Activated CD8-positive, alpha-beta T cell treated with anti-CD3 and anti-CD28 coated beads for 36 hours (primary cell): ENCODE data around the gene WNK4. TPM values are rescaled to one million over a fixed set of nuclear protein-coding genes. Genes with fewer than 3 reads are reported as not detected.

Experiments
- ATAC-seq: fragments of 200-7000 bp; cut with Tn5 transposase; one replicate; pipeline ENCODE4 v1.10.0; 2021; ENCODE audit warnings: mild to moderate bottlenecking, moderate library complexity
- CTCF ChIA-PET: fragments of 350-600 bp; sonication (Branson Sonifier 250); formaldehyde crosslinking; loops from one replicate; lab custom pipeline; 2021; ENCODE audit warnings: antibody characterized with exemption; lab: Charles Lee
- POLR2A ChIA-PET: fragments of 350-600 bp; sonication (Branson Sonifier 250); formaldehyde crosslinking; loops from one replicate; lab custom pipeline; 2021; ENCODE audit warnings: antibody characterized with exemption; lab: Charles Lee
- DNase-seq: peaks from one replicate; pipeline ENCODE4 v3.0.0-alpha.2; 2020
- H3K27ac Mint-ChIP-seq: one replicate; pipeline ENCODE4 v1.8.0; 2021; ENCODE audit warnings: mild to moderate bottlenecking, mixed read lengths
- H3K27me3 Mint-ChIP-seq: one replicate; pipeline ENCODE4 v1.8.0; 2021; ENCODE audit warnings: mixed read lengths
- H3K36me3 Mint-ChIP-seq: one replicate; pipeline ENCODE4 v1.8.0; 2021; ENCODE audit warnings: low read depth, mixed read lengths
- H3K4me1 Mint-ChIP-seq: one replicate; pipeline ENCODE4 v1.8.0; 2021; ENCODE audit warnings: low read depth, mixed read lengths
- H3K4me3 Mint-ChIP-seq: one replicate; pipeline ENCODE4 v1.8.0; 2021; ENCODE audit warnings: mild to moderate bottlenecking, moderate library complexity, mixed read lengths
- H3K9me3 Mint-ChIP-seq: one replicate; pipeline ENCODE4 v1.8.0; 2021; ENCODE audit warnings: mixed read lengths
- intact Hi-C: fragments of 100-400 bp; cut with micrococcal nuclease; formaldehyde crosslinking; loops from one replicate; pipeline ENCODE4 v1.10.0; 2022
- total RNA-seq, 2 experiments: library from RNA; stranded (reverse); gene quantifications; one replicate each; pipeline ENCODE4 v1.2.3, GENCODE V29; 2021
- TF ChIP-seq, protein P1 (sequence below): fragments of 200-600 bp; IDR thresholded peaks from one replicate; pipeline ENCODE4 v1.8.0; 2022; ENCODE audit warnings: antibody characterized with exemption, mild to moderate bottlenecking

Gene WNK4
- total RNA-seq, 2 experiments from 2014 or later, result 0.65 to 0.72 TPM

GRCh38 chr17:42744806-42745617 lies 35.4 kb upstream of the WNK4 start, which contains the start of gene EZH1:
Gene EZH1, minus strand, starts transcription at chr17:42745040. Its CDS starts 16,099 bp downstream, at chr17:42728941.
- no peaks in the 10 kb centered on the region for H3K9me3 Mint-ChIP-seq
- H3K4me3 Mint-ChIP-seq, result peak within 1 kb of the TSS; percentile 98
- peak; percentile 91 for DNase-seq
- intact Hi-C loops, result no loop called here
- peaks cover 15% of the 10 kb centered on the region for H3K4me1 Mint-ChIP-seq
- ChIA-PET POLR2A (no interaction called here), CTCF (no interaction called here)
- no peaks in the 10 kb centered on the region for H3K36me3 Mint-ChIP-seq
- peak within 1 kb of the TSS; percentile 98 for H3K27ac Mint-ChIP-seq
- peaks cover 4% of the 10 kb centered on the region for H3K27me3 Mint-ChIP-seq
- TF ChIP-seq, protein P1, sequence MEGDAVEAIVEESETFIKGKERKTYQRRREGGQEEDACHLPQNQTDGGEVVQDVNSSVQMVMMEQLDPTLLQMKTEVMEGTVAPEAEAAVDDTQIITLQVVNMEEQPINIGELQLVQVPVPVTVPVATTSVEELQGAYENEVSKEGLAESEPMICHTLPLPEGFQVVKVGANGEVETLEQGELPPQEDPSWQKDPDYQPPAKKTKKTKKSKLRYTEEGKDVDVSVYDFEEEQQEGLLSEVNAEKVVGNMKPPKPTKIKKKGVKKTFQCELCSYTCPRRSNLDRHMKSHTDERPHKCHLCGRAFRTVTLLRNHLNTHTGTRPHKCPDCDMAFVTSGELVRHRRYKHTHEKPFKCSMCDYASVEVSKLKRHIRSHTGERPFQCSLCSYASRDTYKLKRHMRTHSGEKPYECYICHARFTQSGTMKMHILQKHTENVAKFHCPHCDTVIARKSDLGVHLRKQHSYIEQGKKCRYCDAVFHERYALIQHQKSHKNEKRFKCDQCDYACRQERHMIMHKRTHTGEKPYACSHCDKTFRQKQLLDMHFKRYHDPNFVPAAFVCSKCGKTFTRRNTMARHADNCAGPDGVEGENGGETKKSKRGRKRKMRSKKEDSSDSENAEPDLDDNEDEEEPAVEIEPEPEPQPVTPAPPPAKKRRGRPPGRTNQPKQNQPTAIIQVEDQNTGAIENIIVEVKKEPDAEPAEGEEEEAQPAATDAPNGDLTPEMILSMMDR, result no peak
- peak; percentile 91 for ATAC-seq

GRCh38 chr17:42748202-42748907 lies 32.1 kb upstream of the WNK4 start:
- DNase-seq (no peak), ATAC-seq (no peak)
- H3K9me3 Mint-ChIP-seq, result no peaks in the 10 kb centered on the region
- no peak overlapping the region for H3K27ac Mint-ChIP-seq
- ChIA-PET POLR2A (interaction anchor here (0.6 to 0.7 kb wide), 3 partner anchors 15 to 315 kb away, joined by 3 read pairs; no protein-coding TSS in a partner anchor), CTCF (interaction anchor here (1.4 to 5.4 kb wide), 2 partner anchors 15 to 170 kb away, joined by 4 to 38 read pairs; no protein-coding TSS in a partner anchor)
- no peak overlapping the region for H3K4me3 Mint-ChIP-seq
- H3K27me3 Mint-ChIP-seq, result peaks cover 11% of the 10 kb centered on the region
- H3K36me3 Mint-ChIP-seq, result no peaks in the 10 kb centered on the region
- intact Hi-C loops, result no loop called here
- H3K4me1 Mint-ChIP-seq, result peaks cover 13% of the 10 kb centered on the region
- TF ChIP-seq, protein P1, result no peak

- CTCF ChIA-PET, result interaction anchor here (1.7 to 5.4 kb wide), 2 partner anchors 13 to 14 kb away, joined by 5 to 38 read pairs; no protein-coding TSS in a partner anchor
- intact Hi-C loops, result no loop called here
- H3K9me3 Mint-ChIP-seq, result no peaks in the 10 kb centered on the region
These were observed 31.3 kb upstream of the WNK4 start for GRCh38 chr17:42748908-42749798.

DNA sequence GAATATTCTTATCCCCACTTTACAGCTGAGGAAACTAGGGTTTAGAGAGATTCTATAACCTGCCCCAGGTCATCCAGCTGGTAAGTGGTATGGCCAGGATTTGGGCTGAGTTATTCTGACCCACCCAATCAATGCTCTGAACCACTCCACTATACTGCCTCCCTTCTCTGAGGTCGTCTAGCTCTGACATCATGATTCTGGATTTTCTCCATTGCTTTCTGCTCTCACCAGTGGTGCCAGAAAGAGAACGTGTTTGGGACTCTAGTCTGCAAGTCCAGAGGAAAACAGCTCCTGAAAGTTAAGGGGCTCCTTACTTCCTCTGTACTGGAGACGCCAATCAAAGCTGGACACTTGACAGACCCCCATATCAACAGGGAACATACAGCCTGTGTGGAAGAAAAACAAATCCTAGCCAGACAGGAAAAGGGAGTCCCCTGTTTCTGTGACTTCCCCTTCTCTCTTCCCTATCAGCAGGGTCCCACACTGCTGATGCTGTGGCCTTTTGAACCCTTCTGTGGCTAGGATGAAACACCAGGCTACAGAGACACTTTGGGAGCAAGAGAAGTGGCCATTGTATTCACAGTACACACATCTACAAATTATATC lies 29.6 kb upstream of the WNK4 start:
- Mint-ChIP-seq H3K27ac (no peak overlapping the region), H3K9me3 (no peaks in the 10 kb centered on the region), H3K27me3 (peaks cover 15% of the 10 kb centered on the region), H3K4me3 (no peak overlapping the region), H3K4me1 (no peaks in the 10 kb centered on the region), H3K36me3 (no peaks in the 10 kb centered on the region)
- ChIA-PET CTCF (interaction anchor here (1.3 to 5.4 kb wide), 4 partner anchors 9 to 172 kb away, joined by 5 to 38 read pairs (median 6); no protein-coding TSS in a partner anchor), POLR2A (no interaction called here)
- DNase-seq, result no peak
- intact Hi-C loops, result no loop called here
- TF ChIP-seq, protein P1, result no peak
- ATAC-seq, result no peak

More at GRCh38 chr17:42748908-42749798, 31.3 kb upstream of the WNK4 start:
- no peak for DNase-seq
- H3K27me3 Mint-ChIP-seq, result peaks cover 15% of the 10 kb centered on the region
- TF ChIP-seq, protein P1, result no peak
- no peak for ATAC-seq
- H3K4me1 Mint-ChIP-seq, result peaks cover 7% of the 10 kb centered on the region
- no peak overlapping the region for H3K27ac Mint-ChIP-seq
- H3K4me3 Mint-ChIP-seq, result no peak overlapping the region
- no peaks in the 10 kb centered on the region for H3K36me3 Mint-ChIP-seq
- POLR2A ChIA-PET, result interaction anchor here (0.7 kb wide), 1 partner anchor 14 kb away, joined by 3 read pairs; no protein-coding TSS in a partner anchor
